Fibroblast of gingiva (primary cell): Measurements from ENCODE around the gene C17orf58.
"Not testable (repeated sequence)": the region's sequence is repeated elsewhere in the genome, so short reads cannot be mapped to it uniquely, and the experiment has no call there.

ENCODE experiments used
- DNase-seq: peaks from one replicate; pipeline ENCODE4 v3.0.0-alpha.2; 2011; ENCODE audit warnings: low read depth

Gene C17orf58

GRCh38 chr17:67996301-67997171 lies at the start of gene C17orf58:
TSS of gene C17orf58 (minus strand) at chr17:67996469. CDS start at chr17:67996198, 271 bp downstream.
- peak; percentile 36 for DNase-seq

DNA sequence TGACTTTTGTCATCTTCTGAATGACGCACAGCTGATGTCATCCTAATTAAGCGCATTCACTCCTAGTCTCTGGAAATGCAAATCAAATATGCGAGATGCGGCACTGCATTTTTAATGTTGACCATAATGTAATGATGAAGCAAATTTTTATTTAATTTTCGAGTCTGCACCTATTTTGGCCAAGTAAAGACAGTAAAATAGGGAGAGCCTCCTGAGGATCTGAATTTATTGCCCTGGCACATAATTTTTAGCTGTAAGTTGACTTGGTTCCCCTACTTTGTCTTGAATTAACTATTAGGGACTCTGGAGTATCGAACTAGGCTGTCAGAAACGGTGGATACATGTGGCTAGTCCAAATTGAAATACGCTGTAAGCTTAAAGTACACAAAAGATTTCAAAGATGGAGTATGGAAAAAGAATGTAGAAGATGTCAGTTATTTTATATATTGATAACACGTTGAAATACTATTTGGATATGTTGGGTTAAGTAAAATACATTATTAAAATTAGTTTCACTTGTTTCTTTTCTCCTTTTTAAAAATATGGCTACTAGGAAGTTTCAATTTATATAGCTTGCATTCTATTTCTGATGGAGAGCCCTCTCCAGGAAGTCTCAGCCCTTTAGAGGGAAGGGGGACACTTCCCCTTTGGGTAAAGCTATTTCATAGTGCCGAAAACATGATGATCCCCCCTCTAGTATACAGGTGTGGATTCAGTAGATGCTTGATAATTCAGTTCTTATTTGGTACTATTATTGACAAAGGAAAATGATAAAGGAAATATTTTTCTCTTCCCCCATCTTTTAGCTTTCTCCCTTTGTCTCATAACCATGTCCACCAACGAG lies 40.3 kb upstream of the C17orf58 start:
- peak; percentile 54 for DNase-seq

DNA sequence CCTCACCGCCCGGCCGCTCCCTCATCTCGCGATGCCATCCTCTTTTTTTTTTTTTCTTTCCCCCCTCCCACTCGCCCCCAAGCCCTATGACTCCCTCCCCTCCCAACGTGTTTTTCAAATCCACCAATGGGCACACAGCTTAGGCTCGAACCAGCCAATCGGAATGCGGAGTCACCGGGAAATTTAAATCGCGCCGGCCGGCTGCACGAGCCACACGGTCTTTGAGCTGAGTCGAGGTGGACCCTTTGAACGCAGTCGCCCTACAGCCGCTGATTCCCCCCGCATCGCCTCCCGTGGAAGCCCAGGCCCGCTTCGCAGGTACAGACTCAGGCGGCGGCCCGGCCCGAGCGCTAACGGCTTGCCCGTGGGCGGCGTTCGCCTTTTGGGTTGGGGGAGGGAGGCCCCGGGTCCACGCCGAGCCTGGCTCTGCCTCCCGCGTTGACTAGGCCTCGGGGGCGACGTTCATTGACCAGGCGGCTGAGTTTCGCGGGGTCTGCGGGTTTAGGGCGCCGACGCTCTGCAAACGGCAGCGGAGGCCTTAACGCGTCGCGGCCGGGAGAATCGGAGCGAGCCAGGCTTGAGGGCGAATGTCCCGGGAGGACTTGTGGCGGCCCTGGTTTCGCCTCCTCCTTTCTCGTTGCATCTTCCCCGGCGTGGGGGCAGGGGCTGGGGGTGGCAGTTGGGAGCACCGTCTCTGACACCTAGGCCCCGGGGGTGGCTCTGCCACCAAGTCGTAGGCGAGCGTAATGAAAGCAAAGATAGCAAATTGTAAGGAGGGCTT lies 39.4 kb upstream of the C17orf58 start, which contains the start of gene KPNA2:
Gene KPNA2 (plus strand): TSS at position 213 of the 781 bp plus-strand sequence. CDS start 1,398 bp downstream, outside the sequence.
- peak; percentile 98 for DNase-seq

GRCh38 chr17:68035131-68035522 lies 38.9 kb upstream of the C17orf58 start:
- DNase-seq = no peak

- no peak for DNase-seq
Measured at GRCh38 chr17:68034452-68034776, 38.1 kb upstream of the C17orf58 start.

GRCh38 chr17:68033636-68034451 lies 37.6 kb upstream of the C17orf58 start:
- DNase-seq = peak; percentile 51

GRCh38 chr17:68029512-68030215 lies 33.4 kb upstream of the C17orf58 start:
- no peak for DNase-seq

GRCh38 chr17:68022547-68022946 lies 26.3 kb upstream of the C17orf58 start:
- not testable (repeated sequence) for DNase-seq

GRCh38 chr17:68021963-68022362 lies 25.7 kb upstream of the C17orf58 start:
- no peak for DNase-seq

- DNase-seq = not testable (repeated sequence)
Measured at GRCh38 chr17:68020791-68021190, 24.5 kb upstream of the C17orf58 start.

DNA sequence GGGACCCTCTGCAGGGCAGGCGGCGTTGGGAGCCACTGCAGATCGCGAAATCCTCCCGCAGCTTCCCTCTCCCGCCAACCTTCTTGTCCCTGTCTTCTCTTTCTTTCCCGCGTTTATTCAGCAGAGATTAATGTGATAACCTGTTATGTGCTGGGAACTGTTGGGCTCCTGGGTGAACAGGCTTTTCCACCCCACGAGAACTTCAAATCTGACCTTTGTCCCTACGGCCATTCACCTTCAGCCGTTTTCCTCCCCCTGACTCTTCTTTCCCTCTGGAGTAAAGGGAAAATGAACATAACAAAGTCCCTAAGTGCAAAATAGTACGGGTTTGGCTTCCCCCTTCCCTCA lies 24.1 kb upstream of the C17orf58 start:
- no peak for DNase-seq

DNA sequence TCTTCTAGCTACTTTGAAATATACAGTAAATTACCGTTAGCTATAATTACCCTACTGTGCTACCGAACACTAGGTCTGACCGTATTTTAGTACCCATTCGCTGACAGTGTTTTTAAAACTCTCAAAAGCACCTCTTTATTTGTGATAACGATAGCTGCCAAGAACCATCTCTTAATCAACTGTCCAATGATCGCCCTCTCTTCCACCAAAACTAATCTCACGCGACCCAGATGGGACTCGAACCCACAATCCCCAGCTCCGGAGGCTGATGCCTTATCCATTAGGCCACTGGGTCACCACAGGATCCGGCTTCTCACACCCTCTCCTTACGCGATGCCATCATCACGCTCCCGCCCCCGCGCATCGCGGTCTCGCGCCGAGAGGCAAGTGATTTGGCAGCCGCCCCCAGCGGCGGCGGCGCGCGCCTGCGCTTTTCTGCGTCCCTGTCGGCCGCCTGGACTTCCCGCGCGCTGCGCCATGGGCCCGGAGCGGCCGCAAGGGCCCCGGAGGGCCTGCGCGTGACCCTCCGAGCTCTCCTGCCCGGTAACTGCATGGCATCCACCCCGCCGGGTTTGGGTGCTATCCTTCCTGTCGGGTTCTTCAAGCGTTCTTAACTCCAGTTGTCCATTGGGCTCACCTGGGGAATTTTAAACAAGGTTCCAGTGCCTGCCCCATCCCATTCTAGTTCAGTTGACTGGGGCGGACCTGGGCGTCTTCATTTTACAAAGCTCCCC lies 23.6 kb upstream of the C17orf58 start:
- DNase-seq = peak; percentile 94

- DNase-seq = no peak
Measured at GRCh38 chr17:68019336-68019674, 23.0 kb upstream of the C17orf58 start.

GRCh38 chr17:68018493-68018892 lies 22.2 kb upstream of the C17orf58 start:
- not testable (repeated sequence) for DNase-seq

- no peak for DNase-seq
Measured at GRCh38 chr17:68016838-68017237, 20.6 kb upstream of the C17orf58 start.

GRCh38 chr17:68015081-68015723 lies 18.9 kb upstream of the C17orf58 start:
- DNase-seq = no peak

DNA sequence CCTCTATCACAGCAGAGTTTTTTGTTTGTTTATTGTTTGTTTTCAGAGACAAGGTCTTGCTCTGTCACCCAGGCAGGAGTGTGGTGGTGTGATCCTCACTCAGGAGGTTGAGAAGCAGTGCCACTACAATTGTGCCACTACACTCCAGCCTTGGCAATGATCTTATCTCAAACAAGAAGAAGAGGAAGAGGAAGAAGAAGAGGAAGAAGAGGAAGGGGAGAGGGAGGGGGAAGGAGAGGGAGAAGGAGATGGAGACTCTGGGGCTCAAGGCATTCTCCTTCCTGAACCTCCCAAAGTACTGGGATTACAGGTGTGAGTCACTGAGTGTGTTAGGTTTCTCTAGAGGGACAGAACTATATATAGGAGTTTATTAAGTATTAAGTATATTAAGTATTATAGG lies 17.1 kb upstream of the C17orf58 start:
- no peak for DNase-seq

DNA sequence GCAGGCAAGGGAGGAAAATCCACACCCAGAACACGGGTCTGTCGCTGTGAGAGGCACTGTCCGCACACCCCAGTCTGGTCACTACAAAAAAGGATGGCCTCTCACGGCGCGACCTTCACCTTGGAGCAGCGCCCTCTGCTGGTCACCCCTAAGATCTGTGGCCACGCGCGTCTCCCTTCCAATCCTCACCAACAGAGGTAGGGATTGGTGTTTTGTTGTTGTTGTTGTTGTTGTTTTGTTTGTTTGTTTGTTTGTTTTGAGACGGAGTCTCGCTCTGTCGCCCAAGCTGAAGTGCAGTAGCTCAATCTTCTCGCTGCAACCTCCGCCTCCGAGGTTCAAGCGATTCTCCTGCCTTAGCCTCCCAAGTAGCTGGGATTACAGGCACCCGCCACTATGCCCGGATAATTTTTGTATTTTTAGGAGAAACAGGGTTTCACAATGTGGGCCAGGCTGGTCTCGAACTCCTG lies 15.0 kb upstream of the C17orf58 start:
- no peak for DNase-seq

- DNase-seq = no peak
Measured at GRCh38 chr17:68006797-68007196, 10.5 kb upstream of the C17orf58 start.
